K562 (cell line): ENCODE results near the gene APBA2. TPM values are rescaled to one million over a fixed set of nuclear protein-coding genes. Genes with fewer than 3 reads are reported as not detected.

Experiments
- AFF4 ChIP-seq: sonication (generic); formaldehyde crosslinking; IDR thresholded peaks from 2 replicates; pipeline ENCODE4 v1.8.0; 2023; ENCODE audit warnings: mild to moderate bottlenecking, missing genetic modification reagents
- BRF2 ChIP-seq: IDR thresholded peaks from 3 replicates; pipeline ENCODE4 v1.6.1; 2011; ENCODE audit warnings: borderline replicate concordance, mild to moderate bottlenecking; ENCODE audit not compliant: insufficient read length, insufficient read depth
- CBX5 ChIP-seq: IDR thresholded peaks from 2 replicates; pipeline ENCODE4 v1.6.1; 2014; ENCODE audit warnings: low read depth, borderline replicate concordance
- GATAD2B ChIP-seq: fragments of 450-650 bp; IDR thresholded peaks from 2 replicates; pipeline ENCODE4 v1.6.1; 2017; ENCODE audit warnings: mild to moderate bottlenecking, borderline replicate concordance
- GTF2E2 ChIP-seq: fragments of 200-800 bp; sonication (Bioruptor generic); IDR thresholded peaks from 2 replicates; pipeline ENCODE4 v1.6.1; 2016; ENCODE audit warnings: missing genetic modification characterization, missing compliant biosample characterization
- HEY1 ChIP-seq: fragments of 250-450 bp; sonication (Bioruptor Pico); IDR thresholded peaks from 2 replicates; pipeline ENCODE4 v1.5.0; 2020; ENCODE audit warnings: mild to moderate bottlenecking, moderate library complexity, borderline replicate concordance
- JUNB ChIP-seq: fragments of 450-650 bp; formaldehyde crosslinking; conservative IDR thresholded peaks from 2 replicates; pipeline ENCODE4 v1.4.0; 2020; ENCODE audit warnings: mild to moderate bottlenecking
- KAT8 ChIP-seq: fragments of 450-650 bp; IDR thresholded peaks from 2 replicates; pipeline ENCODE4 v1.6.1; 2016; ENCODE audit warnings: low read depth, mild to moderate bottlenecking
- KDM1A ChIP-seq, 2 experiments: fragments of 450-650 bp; IDR thresholded peaks; 2 replicates each; pipeline ENCODE4 v1.6.1; 2016; ENCODE audit warnings: mild to moderate bottlenecking in 2 of 2
- LCOR ChIP-seq: sonication (generic); formaldehyde crosslinking; IDR thresholded peaks from 2 replicates; pipeline ENCODE4 v1.8.0; 2022; ENCODE audit warnings: mild to moderate bottlenecking, missing genetic modification reagents
- MCM2 ChIP-seq: fragments of 450-650 bp; IDR thresholded peaks from 2 replicates; pipeline ENCODE4 v1.6.1; 2017; ENCODE audit warnings: low read depth, mild to moderate bottlenecking
- TAF9B ChIP-seq: fragments of 450-650 bp; IDR thresholded peaks from 2 replicates; pipeline ENCODE4 v1.6.1; 2018; ENCODE audit warnings: mild to moderate bottlenecking; ENCODE audit not compliant: partially characterized antibody
- TRIM25 ChIP-seq: fragments of 450-650 bp; IDR thresholded peaks from 2 replicates; pipeline ENCODE4 v1.7.0; 2016; ENCODE audit warnings: borderline replicate concordance
- YY1 ChIP-seq, 3 experiments: IDR thresholded peaks; 2 replicates each; pipeline ENCODE4 v1.6.1; 2011; ENCODE audit warnings: low read length in 2 of 3, mild to moderate bottlenecking in 2 of 3, moderate library complexity in 2 of 3, borderline replicate concordance in 1 of 3, control low read depth in 1 of 3, low read depth in 1 of 3; ENCODE audit not compliant: insufficient read depth in 3 of 3, insufficient replicate concordance in 2 of 3, control insufficient read depth in 1 of 3, insufficient read length in 1 of 3; ENCODE audit errors: extremely low read depth in 1 of 3
- ZMIZ1 ChIP-seq, 2 experiments: fragments of 150-350 bp in 1 of 2; IDR thresholded peaks; 2 replicates each; pipeline ENCODE4 v1.6.1; 2012 to 2016; ENCODE audit warnings: low read depth in 2 of 2, low read length in 2 of 2, mild to moderate bottlenecking in 1 of 2, moderate library complexity in 1 of 2
- ZNF584 ChIP-seq: fragments of 200-800 bp; sonication (Bioruptor generic); IDR thresholded peaks from 2 replicates; pipeline ENCODE4 v1.6.1; 2016; ENCODE audit warnings: low read depth, mild to moderate bottlenecking, missing genetic modification characterization, missing compliant biosample characterization
- polyA plus RNA-seq, 8 experiments: library from polyadenylated mRNA; depleted of rRNA in 4 of 8; stranded (reverse) in 5 of 8; unstranded in 3 of 8; fragments of >200 nt; fragmentation: Nextera tagmentation in 2 of 8; fragmentation: Illumina TruSeq in 1 of 8; extraction: Ambion mirVana in 2 of 8; extraction: Trizol in 1 of 8; gene quantifications; 2 replicates each; pipeline versions ENCODE4 v1.2.1 to v1.2.3, GENCODE V29; 2011 to 2014; ENCODE audit warnings: inconsistent platforms in 1 of 8, missing spikeins in 1 of 8
- total RNA-seq, 7 experiments: library from RNA; depleted of rRNA in 6 of 7; stranded (reverse); fragments of >200 nt in 6 of 7; fragmentation: Illumina TruSeq in 2 of 7; extraction: Trizol in 2 of 7; gene quantifications; 2 replicates each; pipeline versions ENCODE4 v1.2.1 to v1.2.3, GENCODE V29; 2011 to 2021; ENCODE audit warnings: low replicate concordance in 1 of 7

The APBA2 gene
- total and polyA plus RNA-seq, 9 of the 15 experiments (the other 6 are each of a cell fraction or from before 2014, with no cell fraction given) = 0.24 to 40.9 (median 25.2) TPM

- TF ChIP-seq TRIM25 (no peak), CBX5 (0 out of 2 replicates have a peak, but pooled peaks have one; percentile 12), HEY1 (CRISPR knock-in tag) (no peak), GTF2E2 (no peak), KDM1A (IDR thresholded peaks at IDR 0.05) (peak; percentile 24 to 61; a peak in 2 of 4 replicates), MCM2 (no peak), ZNF584 (CRISPR knock-in tag) (no peak), AFF4 (no peak), BRF2 (no peak), JUNB (CRISPR knock-in tag) (no peak), TAF9B (no peak), KAT8 (no peak), LCOR (no peak), GATAD2B (no peak), ZMIZ1 (IDR thresholded peaks at IDR 0.05; ENCODE audit: low read depth in 2 of 2, low read length in 2 of 2) (0 out of 4 replicates have a peak, but pooled peaks of 1 of the 2 experiments have one; percentile 56), YY1 (IDR thresholded peaks at IDR 0.05; ENCODE audit: borderline replicate concordance in 1 of 3, control insufficient read depth in 1 of 3, extremely low read depth in 1 of 3, insufficient read depth in 3 of 3, insufficient read length in 1 of 3, insufficient replicate concordance in 2 of 3, low read depth in 1 of 3, low read length in 2 of 3) (no peak)
Observed at GRCh38 chr15:28904541-28905315, 19.0 kb downstream of the APBA2 start (continued).
